Prostate gland (tissue), 2 donors: ENCODE data around the gene CAD. TPM values are rescaled to one million over a fixed set of nuclear protein-coding genes. Genes with fewer than 3 reads are reported as not detected.
"Not testable (repeated sequence)": the region's sequence is repeated elsewhere in the genome, so short reads cannot be mapped to it uniquely, and the experiment has no call there.

Experiments
- DNase-seq: peaks from one replicate; pipeline ENCODE4 v3.0.0-alpha.2; 2019; ENCODE audit warnings: low spot score
- H3K27ac ChIP-seq, 2 donors: fragments of 200-600 bp; sonication (generic); 2 replicates each; pipeline ENCODE4 v1.5.1; 2017 to 2019
- H3K27me3 ChIP-seq: fragments of 200-600 bp; sonication (generic); replicated peaks from 2 replicates; pipeline ENCODE4 v1.5.1; 2019; ENCODE audit not compliant: insufficient read depth
- H3K36me3 ChIP-seq, 2 donors: fragments of 200-600 bp; sonication (generic); 1 replicate in 1 of 2; 2 replicates in 1 of 2; pipeline versions ENCODE4 v1.5.1 to v1.8.1; 2017 to 2019
- H3K4me1 ChIP-seq: fragments of 200-600 bp; sonication (generic); replicated peaks from 2 replicates; pipeline ENCODE4 v1.5.1; 2019
- H3K4me3 ChIP-seq, 2 donors: fragments of 200-600 bp; sonication (generic); 2 replicates each; pipeline ENCODE4 v1.5.1; 2017 to 2019
- H3K9me3 ChIP-seq: fragments of 200-600 bp; sonication (generic); 2 replicates; pipeline ENCODE4 v1.5.1; 2017
- CTCF ChIP-seq, 4 experiments: fragments of 200-600 bp in 2 of 4; fragments of 450-650 bp in 2 of 4; sonication (generic) in 2 of 4; IDR thresholded peaks; 1 replicate in 3 of 4; 2 replicates in 1 of 4; pipeline ENCODE4 v1.5.1; 2016 to 2019; ENCODE audit warnings: antibody characterized with exemption in 4 of 4, mild to moderate bottlenecking in 2 of 4, moderate library complexity in 2 of 4
- POLR2A ChIP-seq: fragments of 450-650 bp; IDR thresholded peaks from one replicate; pipeline ENCODE4 v1.6.1; 2016; ENCODE audit warnings: antibody characterized with exemption, mild to moderate bottlenecking
- POLR2AphosphoS5 ChIP-seq: sonication (generic); formaldehyde crosslinking; IDR thresholded peaks from one replicate; pipeline ENCODE4 v1.6.1; 2017; ENCODE audit warnings: antibody characterized with exemption
- WGBS: methylation state at CpG from one replicate; pipeline ENCODE4 v1.1.5; 2018; 5-methylcytosine and 5-hydroxymethylcytosine counted together
- intact Hi-C: fragments of 100-400 bp; cut with DNase I; formaldehyde crosslinking; loops from one replicate; pipeline ENCODE4 v1.14.2; 2022
- total RNA-seq, 2 donors: library from RNA; depleted of rRNA; stranded (reverse); fragments of >200 nt; gene quantifications; one replicate each; pipeline ENCODE4 v1.1.0, GENCODE V29; 2016

Gene CAD
- total RNA-seq, 2 donors from 2014 or later: 16.0 to 63.6 TPM

- 65% methylated on average over 8 of the region's 8 CpGs for WGBS
- H3K27ac ChIP-seq: no peak overlapping the region
- no peaks in the 10 kb centered on the region for H3K36me3 ChIP-seq
- no peaks in the 10 kb centered on the region for H3K27me3 ChIP-seq
- no peak overlapping the region for H3K4me3 ChIP-seq
- no peak for DNase-seq
- intact Hi-C loops: no loop called here
- TF ChIP-seq CTCF (IDR thresholded peaks at IDR 0.05) (no peak), POLR2A (no peak), POLR2AphosphoS5 (no peak)
- no peaks in the 10 kb centered on the region for H3K9me3 ChIP-seq
- no peaks in the 10 kb centered on the region for H3K4me1 ChIP-seq
Observed at GRCh38 chr2:27175330-27175729, 41.8 kb upstream of the CAD start.

GRCh38 chr2:27175781-27176180 is 41.4 kb upstream of the CAD start:
- 95% methylated on average over 4 of the region's 4 CpGs for WGBS
- intact Hi-C loops, H3K4me3 ChIP-seq, H3K9me3 ChIP-seq, H3K4me1 ChIP-seq, H3K27ac ChIP-seq, H3K36me3 ChIP-seq, H3K27me3 ChIP-seq, DNase-seq: not testable (repeated sequence)

- TF ChIP-seq POLR2AphosphoS5 (no peak), POLR2A (no peak), CTCF (IDR thresholded peaks at IDR 0.05) (no peak)
- WGBS: 73% methylated on average over 15 of the region's 15 CpGs
Observed at GRCh38 chr2:27177441-27178351, 39.5 kb upstream of the CAD start.

GRCh38 chr2:27178469-27178868 is 38.7 kb upstream of the CAD start:
- no peaks in the 10 kb centered on the region for H3K27me3 ChIP-seq
- intact Hi-C loops: no loop called here
- 93% methylated on average over 3 of the region's 3 CpGs for WGBS
- no peak overlapping the region for H3K4me3 ChIP-seq
- H3K9me3 ChIP-seq: no peaks in the 10 kb centered on the region
- H3K27ac ChIP-seq: no peak overlapping the region
- TF ChIP-seq POLR2AphosphoS5 (no peak), CTCF (IDR thresholded peaks at IDR 0.05) (no peak), POLR2A (no peak)
- no peak for DNase-seq
- no peaks in the 10 kb centered on the region for H3K4me1 ChIP-seq
- no peaks in the 10 kb centered on the region for H3K36me3 ChIP-seq

More at GRCh38 chr2:27177441-27178351, 39.5 kb upstream of the CAD start:
- no peaks in the 10 kb centered on the region for H3K36me3 ChIP-seq
- no peak overlapping the region for H3K27ac ChIP-seq
- intact Hi-C loops: no loop called here
- DNase-seq: no peak
- no peak overlapping the region for H3K4me3 ChIP-seq
- H3K4me1 ChIP-seq: no peaks in the 10 kb centered on the region
- H3K9me3 ChIP-seq: no peaks in the 10 kb centered on the region
- no peaks in the 10 kb centered on the region for H3K27me3 ChIP-seq

GRCh38 chr2:27179344-27180000 is 37.7 kb upstream of the CAD start:
- no peak overlapping the region for H3K4me3 ChIP-seq
- no peak overlapping the region for H3K27ac ChIP-seq
- no peaks in the 10 kb centered on the region for H3K4me1 ChIP-seq
- WGBS: 79% methylated on average over 3 of the region's 3 CpGs
- H3K27me3 ChIP-seq: no peaks in the 10 kb centered on the region
- intact Hi-C loops: no loop called here
- no peaks in the 10 kb centered on the region for H3K9me3 ChIP-seq
- no peak for DNase-seq
- TF ChIP-seq POLR2A (no peak), CTCF (IDR thresholded peaks at IDR 0.05) (no peak), POLR2AphosphoS5 (no peak)
- no peaks in the 10 kb centered on the region for H3K36me3 ChIP-seq
